ENCODE results near the gene PPP1R37. TPM values are rescaled to one million over a fixed set of nuclear protein-coding genes. Genes with fewer than 3 reads are reported as not detected.

Gene PPP1R37
- polyA plus RNA-seq, 3 donors: 0.10 to 11.8 (median 0.22) TPM

GRCh38 chr19:45141203-45141900, 48.4 kb downstream of the PPP1R37 start:
- Histone ChIP-seq H4K20me1 (ENCODE audit: insufficient read depth, low read length) (peaks cover 20% of the 10 kb centered on the region), H2AFZ (ENCODE audit: insufficient read depth, low read depth, low read length, poor library complexity, severe bottlenecking) (no peak overlapping the region), H3K79me2 (ENCODE audit: insufficient read depth, low read length) (peaks cover 12% of the 10 kb centered on the region), H3K9me3 (replicated peaks in 1 of 2; ENCODE audit: control insufficient read depth in 1 of 2, insufficient read depth in 1 of 2, low read length in 2 of 2) (no peaks in the 10 kb centered on the region), H3K9ac (ENCODE audit: insufficient read depth, low read length, poor library complexity, severe bottlenecking) (no peak overlapping the region), H3K27ac (ENCODE audit: low read depth in 1 of 2, low read length in 2 of 2) (no peak overlapping the region), H3K4me2 (replicated peaks; ENCODE audit: extremely low read depth, low read length, poor library complexity, severe bottlenecking) (no peak overlapping the region), H3K36me3 (replicated peaks in 1 of 2; ENCODE audit: control insufficient read depth in 1 of 2, insufficient read depth in 2 of 2, low read length in 2 of 2) (peaks cover 35 to 45% of the 10 kb centered on the region in 2 donors), H3K4me3 (replicated peaks in 1 of 3; ENCODE audit: low read depth in 2 of 3, low read length in 3 of 3) (no peak overlapping the region), H3K27me3 (ENCODE audit: control insufficient read depth in 2 of 2, insufficient read depth in 2 of 2, low read length in 2 of 2) (no peaks in the 10 kb centered on the region), H3K4me1 (ENCODE audit: control insufficient read depth in 1 of 2, insufficient read depth in 2 of 2, low read length in 2 of 2) (no peaks in the 10 kb centered on the region)
- no peak for TF ChIP-seq CTCF (IDR thresholded peaks at IDR 0.05)
- intact Hi-C loops (cut with micrococcal nuclease): loop anchor here in 1 of 2 donors (10.0 kb wide), 1 partner anchor 203 kb away; the partner anchor contains the start of gene KLC3
- no peak for DNase-seq
- WGBS (ENCODE audit: insufficient coverage): 98% methylated on average over 17 of the region's 28 CpGs
- no peak overlapping the region for H3K4me3 Mint-ChIP-seq
- no peaks in the 10 kb centered on the region for H3K9me3 Mint-ChIP-seq
- peaks cover 4% of the 10 kb centered on the region for H3K4me1 Mint-ChIP-seq
- peaks cover 21 to 27% of the 10 kb centered on the region in 2 donors for H3K36me3 Mint-ChIP-seq
- peak overlapping the region in 1 of 7 donors; percentile 62 for H3K27ac Mint-ChIP-seq
- H3K27me3 Mint-ChIP-seq (ENCODE audit: low read depth in 3 of 3): no peaks in the 10 kb centered on the region

- intact Hi-C loops (cut with micrococcal nuclease): loop anchor here in 1 of 2 donors (10.0 kb wide), 1 partner anchor 203 kb away; the partner anchor contains the start of gene KLC3
- 97% methylated on average over 33 of the region's 33 CpGs for WGBS (ENCODE audit: insufficient coverage)
- Mint-ChIP-seq H3K36me3 (peaks cover 21 to 30% of the 10 kb centered on the region in 2 donors), H3K4me1 (no peaks in the 10 kb centered on the region), H3K27me3 (ENCODE audit: low read depth in 3 of 3) (no peaks in the 10 kb centered on the region), H3K27ac (peak overlapping the region in 1 of 7 donors; percentile 86), H3K9me3 (no peaks in the 10 kb centered on the region), H3K4me3 (no peak overlapping the region)
- no peak overlapping the region for H3K4me2 ChIP-seq (replicated peaks; ENCODE audit: extremely low read depth, low read length, poor library complexity, severe bottlenecking)
- H4K20me1 ChIP-seq (ENCODE audit: insufficient read depth, low read length): peaks cover 11% of the 10 kb centered on the region
- no peaks in the 10 kb centered on the region for H3K9me3 ChIP-seq (replicated peaks in 1 of 2; ENCODE audit: control insufficient read depth in 1 of 2, insufficient read depth in 1 of 2, low read length in 2 of 2)
- no peak overlapping the region for H3K4me3 ChIP-seq (replicated peaks in 1 of 3; ENCODE audit: low read depth in 2 of 3, low read length in 3 of 3)
- peaks cover 4% of the 10 kb centered on the region for H3K79me2 ChIP-seq (ENCODE audit: insufficient read depth, low read length)
- H3K9ac ChIP-seq (ENCODE audit: insufficient read depth, low read length, poor library complexity, severe bottlenecking): no peak overlapping the region
- H3K4me1 ChIP-seq (ENCODE audit: control insufficient read depth in 1 of 2, insufficient read depth in 2 of 2, low read length in 2 of 2): no peaks in the 10 kb centered on the region
- H3K27ac ChIP-seq (ENCODE audit: low read depth in 1 of 2, low read length in 2 of 2): no peak overlapping the region
- no peak overlapping the region for H2AFZ ChIP-seq (ENCODE audit: insufficient read depth, low read depth, low read length, poor library complexity, severe bottlenecking)
- H3K27me3 ChIP-seq (ENCODE audit: control insufficient read depth in 2 of 2, insufficient read depth in 2 of 2, low read length in 2 of 2): no peaks in the 10 kb centered on the region
- H3K36me3 ChIP-seq (replicated peaks in 1 of 2; ENCODE audit: control insufficient read depth in 1 of 2, insufficient read depth in 2 of 2, low read length in 2 of 2): peaks cover 40 to 45% of the 10 kb centered on the region in 2 donors
- TF ChIP-seq CTCF (IDR thresholded peaks at IDR 0.05): no peak
- no peak for DNase-seq
Measured at GRCh38 chr19:45142016-45142725, 49.2 kb downstream of the PPP1R37 start.
